GM18511 (cell line): ENCODE data around the gene AGBL4.
A peak's percentile ranks its signal among the peaks of the same experiment; 100 is the strongest.

Experiments used
- ATAC-seq: cut with Tn5 transposase; IDR thresholded peaks from one replicate; pipeline ENCODE4 v1.9.1; 2021; ENCODE audit warnings: mild to moderate bottlenecking, moderate library complexity; ENCODE audit not compliant: unreplicated experiment

AGBL4 gene

GRCh38 chr1:48619539-48619938 lies 1404.2 kb downstream of the AGBL4 start:
- ATAC-seq = no peak

- ATAC-seq = no peak
Observed at GRCh38 chr1:48617252-48617651, 1406.5 kb downstream of the AGBL4 start.

- ATAC-seq = no peak
Observed at GRCh38 chr1:48616710-48617109, 1407.0 kb downstream of the AGBL4 start.

- ATAC-seq = no peak
Observed at GRCh38 chr1:48611841-48612240, 1411.9 kb downstream of the AGBL4 start.

- no peak for ATAC-seq
Observed at GRCh38 chr1:48610628-48611542, 1412.9 kb downstream of the AGBL4 start.

- no peak for ATAC-seq
Observed at GRCh38 chr1:48608882-48609281, 1414.9 kb downstream of the AGBL4 start.

- no peak for ATAC-seq
Observed at GRCh38 chr1:48603222-48603621, 1420.5 kb downstream of the AGBL4 start.

- no peak for ATAC-seq
Observed at GRCh38 chr1:48602349-48602748, 1421.4 kb downstream of the AGBL4 start.

GRCh38 chr1:48600182-48600581 lies 1423.6 kb downstream of the AGBL4 start:
- ATAC-seq = no peak

GRCh38 chr1:48597663-48598062 lies 1426.1 kb downstream of the AGBL4 start:
- ATAC-seq = no peak

GRCh38 chr1:48596046-48596445 lies 1427.7 kb downstream of the AGBL4 start:
- ATAC-seq = no peak

- ATAC-seq = no peak
Observed at GRCh38 chr1:48595613-48596012, 1428.1 kb downstream of the AGBL4 start.

- no peak for ATAC-seq
Observed at GRCh38 chr1:48592330-48592729, 1431.4 kb downstream of the AGBL4 start.

- no peak for ATAC-seq
Observed at GRCh38 chr1:48591181-48591580, 1432.6 kb downstream of the AGBL4 start.

GRCh38 chr1:48588061-48588460 lies 1435.7 kb downstream of the AGBL4 start:
- ATAC-seq = no peak

GRCh38 chr1:48582408-48582807 lies 1441.3 kb downstream of the AGBL4 start:
- no peak for ATAC-seq

- no peak for ATAC-seq
Observed at GRCh38 chr1:48581270-48581669, 1442.5 kb downstream of the AGBL4 start.

GRCh38 chr1:48576565-48576964 lies 1447.2 kb downstream of the AGBL4 start:
- ATAC-seq = no peak

GRCh38 chr1:48572646-48573258 lies 1451.0 kb downstream of the AGBL4 start:
- ATAC-seq = peak; percentile 72

GRCh38 chr1:48572134-48572533 lies 1451.6 kb downstream of the AGBL4 start:
- no peak for ATAC-seq

GRCh38 chr1:48571303-48571987 lies 1452.3 kb downstream of the AGBL4 start:
- ATAC-seq = no peak

- no peak for ATAC-seq
Observed at GRCh38 chr1:48570568-48570967, 1453.2 kb downstream of the AGBL4 start.
